K562 (cell line): ENCODE measurements around the gene GATA1. TPM values are rescaled to one million over a fixed set of nuclear protein-coding genes. Genes with fewer than 3 reads are reported as not detected.

Source experiments
- CAMTA2 ChIP-seq: fragments of 250-450 bp; sonication (Bioruptor Pico); conservative IDR thresholded peaks from 2 replicates; pipeline ENCODE4 v1.5.1; 2022
- ETV1 ChIP-seq: fragments of 450-650 bp; conservative IDR thresholded peaks from 2 replicates; pipeline ENCODE4 v1.6.1; 2016; ENCODE audit warnings: missing genetic modification characterization, control low read depth, low read depth, missing compliant biosample characterization
- HDAC2 ChIP-seq: fragments of 450-650 bp; IDR thresholded peaks from 2 replicates; pipeline ENCODE4 v1.6.1; 2016; ENCODE audit warnings: mild to moderate bottlenecking
- HDAC8 ChIP-seq: fragments of 450-650 bp; IDR thresholded peaks from 2 replicates; pipeline ENCODE4 v1.6.1; 2016; ENCODE audit warnings: mild to moderate bottlenecking, missing genetic modification characterization, moderate library complexity, missing compliant biosample characterization
- HNRNPUL1 ChIP-seq: fragments of 200-400 bp; formaldehyde crosslinking; IDR thresholded peaks from 2 replicates; pipeline ENCODE4 v1.6.1; 2017; ENCODE audit warnings: low read length
- KLF13 ChIP-seq: fragments of 450-650 bp; IDR thresholded peaks from 2 replicates; pipeline ENCODE4 v1.6.1; 2016; ENCODE audit warnings: missing genetic modification characterization, low read depth, mild to moderate bottlenecking, missing compliant biosample characterization, moderate library complexity, borderline replicate concordance
- MCM5 ChIP-seq: fragments of 450-650 bp; IDR thresholded peaks from 2 replicates; pipeline ENCODE4 v1.6.1; 2016; ENCODE audit warnings: low read depth
- NFE2L1 ChIP-seq: fragments of 450-650 bp; IDR thresholded peaks from 2 replicates; pipeline ENCODE4 v1.6.1; 2016; ENCODE audit warnings: missing genetic modification characterization, low read depth, mild to moderate bottlenecking, missing compliant biosample characterization, moderate library complexity, borderline replicate concordance
- NFXL1 ChIP-seq: fragments of 450-650 bp; formaldehyde crosslinking; IDR thresholded peaks from 2 replicates; pipeline ENCODE4 v1.4.0; 2021; ENCODE audit warnings: mild to moderate bottlenecking
- PRPF4 ChIP-seq: fragments of 200-400 bp; formaldehyde crosslinking; IDR thresholded peaks from one replicate; pipeline ENCODE4 v1.6.1; 2017; ENCODE audit warnings: low read length, low read depth, mild to moderate bottlenecking; ENCODE audit not compliant: insufficient read depth, poor library complexity, severe bottlenecking
- PYGO2 ChIP-seq: fragments of 450-650 bp; IDR thresholded peaks from 2 replicates; pipeline ENCODE4 v1.6.1; 2016; ENCODE audit warnings: mild to moderate bottlenecking, missing genetic modification characterization, moderate library complexity, missing compliant biosample characterization
- SMARCC2 ChIP-seq: fragments of 450-650 bp; IDR thresholded peaks from 2 replicates; pipeline ENCODE4 v1.6.1; 2017; ENCODE audit warnings: antibody characterized with exemption, moderate library complexity, mild to moderate bottlenecking, low read depth
- SPI1 ChIP-seq: IDR thresholded peaks from 2 replicates; pipeline ENCODE4 v1.6.1; 2011; ENCODE audit warnings: low read depth, low read length, control low read depth, borderline replicate concordance
- SRSF9 ChIP-seq: fragments of 200-400 bp; formaldehyde crosslinking; IDR thresholded peaks from 2 replicates; pipeline ENCODE4 v1.6.1; 2017; ENCODE audit warnings: low read depth, low read length, borderline replicate concordance
- STAG1 ChIP-seq: sonication (generic); formaldehyde crosslinking; IDR thresholded peaks from 2 replicates; pipeline ENCODE4 v1.5.0; 2020; ENCODE audit warnings: missing genetic modification reagents, borderline replicate concordance
- TGIF2 ChIP-seq: sonication (generic); formaldehyde crosslinking; IDR thresholded peaks from 2 replicates; pipeline ENCODE4 v1.8.1; 2022; ENCODE audit warnings: mild to moderate bottlenecking, missing genetic modification reagents, moderate library complexity
- ZNF175 ChIP-seq: fragments of 200-800 bp; sonication (Bioruptor generic); IDR thresholded peaks from 2 replicates; pipeline ENCODE4 v1.6.1; 2016; ENCODE audit warnings: low read depth, mild to moderate bottlenecking, missing genetic modification characterization, missing compliant biosample characterization
- ZNF354B ChIP-seq: fragments of 250-450 bp; sonication (Bioruptor Pico); IDR thresholded peaks from 2 replicates; pipeline ENCODE4 v1.4.0; 2020
- polyA plus RNA-seq, 8 experiments: library from polyadenylated mRNA; depleted of rRNA in 4 of 8; stranded (reverse) in 5 of 8; unstranded in 3 of 8; fragments of >200 nt; fragmentation: Nextera tagmentation in 2 of 8; fragmentation: Illumina TruSeq in 1 of 8; extraction: Ambion mirVana in 2 of 8; extraction: Trizol in 1 of 8; gene quantifications; 2 replicates each; pipeline versions ENCODE4 v1.2.1 to v1.2.3, GENCODE V29; 2011 to 2014; ENCODE audit warnings: inconsistent platforms in 1 of 8, missing spikeins in 1 of 8
- total RNA-seq, 7 experiments: library from RNA; depleted of rRNA in 6 of 7; stranded (reverse); fragments of >200 nt in 6 of 7; fragmentation: Illumina TruSeq in 2 of 7; extraction: Trizol in 2 of 7; gene quantifications; 2 replicates each; pipeline versions ENCODE4 v1.2.1 to v1.2.3, GENCODE V29; 2011 to 2021; ENCODE audit warnings: low replicate concordance in 1 of 7
- TF ChIP-seq, protein P1 (sequence below): fragments of 250-450 bp; sonication (Bioruptor Pico); IDR thresholded peaks from 2 replicates; pipeline ENCODE4 v1.9.0; 2021; ENCODE audit warnings: mild to moderate bottlenecking
- TF ChIP-seq, protein P2 (sequence below): fragments of 450-650 bp; IDR thresholded peaks from 2 replicates; pipeline ENCODE4 v1.6.1; 2018; ENCODE audit warnings: mild to moderate bottlenecking, low read depth; ENCODE audit not compliant: partially characterized antibody
- TF ChIP-seq, protein P3 (sequence below): sonication (generic); formaldehyde crosslinking; IDR thresholded peaks from 2 replicates; pipeline ENCODE4 v1.8.0; 2022; ENCODE audit warnings: missing genetic modification reagents, mild to moderate bottlenecking, borderline replicate concordance
- TF ChIP-seq, protein P4 (sequence below): fragments of 450-650 bp; IDR thresholded peaks from 2 replicates; pipeline ENCODE4 v1.7.1; 2018; ENCODE audit warnings: mild to moderate bottlenecking, low read depth; ENCODE audit not compliant: partially characterized antibody

Gene GATA1
- total and polyA plus RNA-seq, 9 of the 15 experiments (the other 6 are each of a cell fraction or from before 2014, with no cell fraction given) = 11.9 to 291 (median 116) TPM

DNA sequence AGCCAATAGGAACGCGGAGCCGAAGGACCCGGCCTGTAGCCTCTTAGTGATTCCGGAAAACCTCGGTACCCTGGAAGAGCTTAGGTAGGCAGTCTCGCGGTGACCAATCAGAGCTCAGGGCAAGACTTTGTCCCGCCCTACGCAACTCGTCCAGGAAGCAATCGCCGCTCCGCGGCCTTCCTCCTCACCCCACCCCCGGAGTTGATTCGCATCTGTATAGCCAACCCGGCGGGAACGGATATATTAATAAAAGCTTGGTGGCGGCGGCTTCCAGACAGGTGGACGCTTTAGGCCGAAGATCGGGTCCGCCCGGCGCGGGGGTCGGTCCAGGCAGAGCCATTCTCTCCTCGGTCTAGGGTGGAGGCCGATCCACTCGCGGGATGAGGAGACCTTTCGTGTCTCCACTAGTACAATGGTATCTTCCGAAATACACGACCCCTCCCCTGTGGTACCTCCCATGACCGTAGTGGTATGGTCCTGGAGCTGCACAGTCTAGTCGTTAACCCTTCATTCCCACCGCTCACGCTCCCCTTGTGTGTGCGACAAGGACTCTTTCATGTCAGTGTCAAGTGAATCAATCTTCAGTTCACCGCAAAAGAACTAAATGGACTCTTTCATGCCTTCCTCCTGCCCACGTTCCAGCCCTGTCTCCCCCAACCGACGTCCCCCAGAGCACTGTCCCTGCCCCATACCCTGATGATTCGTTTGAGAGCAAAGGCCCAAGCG is 49.0 kb upstream of the GATA1 start (continued):
- TF ChIP-seq HNRNPUL1 (no peak), SRSF9 (no peak), ZNF175 (CRISPR knock-in tag) (no peak), STAG1 (CRISPR knock-in tag) (no peak), PYGO2 (tag) (no peak), MCM5 (no peak), HDAC8 (tag) (no peak), NFE2L1 (tag) (no peak), SMARCC2 (no peak), NFXL1 (CRISPR knock-in tag) (no peak), PRPF4 (no peak), HDAC2 (peak; percentile 40; the same call in 1 of the 2 replicates), CAMTA2 (CRISPR knock-in tag) (no peak), SPI1 (no peak), ETV1 (tag) (no peak), KLF13 (tag) (no peak), ZNF354B (CRISPR knock-in tag) (no peak), TGIF2 (CRISPR knock-in tag) (no peak)
- TF ChIP-seq, protein P1, sequence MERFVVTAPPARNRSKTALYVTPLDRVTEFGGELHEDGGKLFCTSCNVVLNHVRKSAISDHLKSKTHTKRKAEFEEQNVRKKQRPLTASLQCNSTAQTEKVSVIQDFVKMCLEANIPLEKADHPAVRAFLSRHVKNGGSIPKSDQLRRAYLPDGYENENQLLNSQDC (CRISPR knock-in tag) = no peak
- TF ChIP-seq, protein P2, sequence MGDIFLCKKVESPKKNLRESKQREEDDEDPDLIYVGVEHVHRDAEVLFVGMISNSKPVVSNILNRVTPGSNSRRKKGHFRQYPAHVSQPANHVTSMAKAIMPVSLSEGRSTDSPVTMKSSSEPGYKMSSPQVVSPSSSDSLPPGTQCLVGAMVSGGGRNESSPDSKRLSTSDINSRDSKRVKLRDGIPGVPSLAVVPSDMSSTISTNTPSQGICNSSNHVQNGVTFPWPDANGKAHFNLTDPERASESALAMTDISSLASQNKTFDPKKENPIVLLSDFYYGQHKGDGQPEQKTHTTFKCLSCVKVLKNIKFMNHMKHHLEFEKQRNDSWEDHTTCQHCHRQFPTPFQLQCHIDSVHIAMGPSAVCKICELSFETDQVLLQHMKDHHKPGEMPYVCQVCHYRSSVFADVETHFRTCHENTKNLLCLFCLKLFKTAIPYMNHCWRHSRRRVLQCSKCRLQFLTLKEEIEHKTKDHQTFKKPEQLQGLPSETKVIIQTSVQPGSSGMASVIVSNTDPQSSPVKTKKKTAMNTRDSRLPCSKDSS = no peak
- TF ChIP-seq, protein P3, sequence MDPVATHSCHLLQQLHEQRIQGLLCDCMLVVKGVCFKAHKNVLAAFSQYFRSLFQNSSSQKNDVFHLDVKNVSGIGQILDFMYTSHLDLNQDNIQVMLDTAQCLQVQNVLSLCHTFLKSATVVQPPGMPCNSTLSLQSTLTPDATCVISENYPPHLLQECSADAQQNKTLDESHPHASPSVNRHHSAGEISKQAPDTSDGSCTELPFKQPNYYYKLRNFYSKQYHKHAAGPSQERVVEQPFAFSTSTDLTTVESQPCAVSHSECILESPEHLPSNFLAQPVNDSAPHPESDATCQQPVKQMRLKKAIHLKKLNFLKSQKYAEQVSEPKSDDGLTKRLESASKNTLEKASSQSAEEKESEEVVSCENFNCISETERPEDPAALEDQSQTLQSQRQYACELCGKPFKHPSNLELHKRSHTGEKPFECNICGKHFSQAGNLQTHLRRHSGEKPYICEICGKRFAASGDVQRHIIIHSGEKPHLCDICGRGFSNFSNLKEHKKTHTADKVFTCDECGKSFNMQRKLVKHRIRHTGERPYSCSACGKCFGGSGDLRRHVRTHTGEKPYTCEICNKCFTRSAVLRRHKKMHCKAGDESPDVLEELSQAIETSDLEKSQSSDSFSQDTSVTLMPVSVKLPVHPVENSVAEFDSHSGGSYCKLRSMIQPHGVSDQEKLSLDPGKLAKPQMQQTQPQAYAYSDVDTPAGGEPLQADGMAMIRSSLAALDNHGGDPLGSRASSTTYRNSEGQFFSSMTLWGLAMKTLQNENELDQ (CRISPR knock-in tag) = no peak
- TF ChIP-seq, protein P4, sequence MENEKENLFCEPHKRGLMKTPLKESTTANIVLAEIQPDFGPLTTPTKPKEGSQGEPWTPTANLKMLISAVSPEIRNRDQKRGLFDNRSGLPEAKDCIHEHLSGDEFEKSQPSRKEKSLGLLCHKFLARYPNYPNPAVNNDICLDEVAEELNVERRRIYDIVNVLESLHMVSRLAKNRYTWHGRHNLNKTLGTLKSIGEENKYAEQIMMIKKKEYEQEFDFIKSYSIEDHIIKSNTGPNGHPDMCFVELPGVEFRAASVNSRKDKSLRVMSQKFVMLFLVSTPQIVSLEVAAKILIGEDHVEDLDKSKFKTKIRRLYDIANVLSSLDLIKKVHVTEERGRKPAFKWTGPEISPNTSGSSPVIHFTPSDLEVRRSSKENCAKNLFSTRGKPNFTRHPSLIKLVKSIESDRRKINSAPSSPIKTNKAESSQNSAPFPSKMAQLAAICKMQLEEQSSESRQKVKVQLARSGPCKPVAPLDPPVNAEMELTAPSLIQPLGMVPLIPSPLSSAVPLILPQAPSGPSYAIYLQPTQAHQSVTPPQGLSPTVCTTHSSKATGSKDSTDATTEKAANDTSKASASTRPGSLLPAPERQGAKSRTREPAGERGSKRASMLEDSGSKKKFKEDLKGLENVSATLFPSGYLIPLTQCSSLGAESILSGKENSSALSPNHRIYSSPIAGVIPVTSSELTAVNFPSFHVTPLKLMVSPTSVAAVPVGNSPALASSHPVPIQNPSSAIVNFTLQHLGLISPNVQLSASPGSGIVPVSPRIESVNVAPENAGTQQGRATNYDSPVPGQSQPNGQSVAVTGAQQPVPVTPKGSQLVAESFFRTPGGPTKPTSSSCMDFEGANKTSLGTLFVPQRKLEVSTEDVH = peak; percentile 81
